Dermis microvascular lymphatic vessel endothelial cell (primary cell): ENCODE data around the gene HDLBP. TPM values are rescaled to one million over a fixed set of nuclear protein-coding genes. Genes with fewer than 3 reads are reported as not detected.
"Not testable (repeated sequence)": the region's sequence is repeated elsewhere in the genome, so short reads cannot be mapped to it uniquely, and the experiment has no call there.

Experiments
- DNase-seq, 2 donors: peaks; one replicate each; pipeline versions ENCODE4 v3.0.0 to v3.0.0-alpha.2; 2010; ENCODE audit warnings: low read depth in 2 of 2
- total RNA-seq: library from RNA; depleted of rRNA; stranded (reverse); fragments of >200 nt; gene quantifications from 2 replicates; pipeline ENCODE4 v1.2.1, GENCODE V29; 2014

HDLBP gene
- total RNA-seq, 1 donor from 2014 or later: 660 TPM

GRCh38 chr2:241198381-241199279, 116.8 kb downstream of the HDLBP start:
- no peak for DNase-seq

GRCh38 chr2:241197947-241198346, 117.5 kb downstream of the HDLBP start:
- DNase-seq: no peak

- not testable (repeated sequence) for DNase-seq
Observed at GRCh38 chr2:241197246-241197645, 118.2 kb downstream of the HDLBP start.

- DNase-seq: no peak
Observed at GRCh38 chr2:241195506-241196130, 119.9 kb downstream of the HDLBP start.

DNA sequence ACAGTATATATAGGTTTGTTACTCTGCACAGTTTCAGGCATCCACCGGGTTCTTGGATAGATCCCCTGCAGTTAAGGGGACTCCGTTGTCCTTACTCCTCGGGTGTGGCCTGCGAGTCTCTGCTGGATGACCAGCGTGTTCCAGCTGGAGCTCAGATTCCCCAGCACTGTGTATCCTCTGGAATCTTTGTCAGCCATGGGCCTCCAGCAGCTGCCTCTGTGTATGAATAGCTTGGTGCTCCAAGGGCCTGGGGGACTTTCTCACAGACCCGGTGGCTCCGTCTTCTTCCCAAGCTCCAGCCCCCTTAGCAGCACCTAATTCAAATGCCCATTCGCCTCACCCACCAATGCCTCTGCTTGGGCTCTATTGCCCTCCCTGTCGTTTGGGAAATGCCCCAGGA, 120.7 kb downstream of the HDLBP start:
- no peak for DNase-seq

DNA sequence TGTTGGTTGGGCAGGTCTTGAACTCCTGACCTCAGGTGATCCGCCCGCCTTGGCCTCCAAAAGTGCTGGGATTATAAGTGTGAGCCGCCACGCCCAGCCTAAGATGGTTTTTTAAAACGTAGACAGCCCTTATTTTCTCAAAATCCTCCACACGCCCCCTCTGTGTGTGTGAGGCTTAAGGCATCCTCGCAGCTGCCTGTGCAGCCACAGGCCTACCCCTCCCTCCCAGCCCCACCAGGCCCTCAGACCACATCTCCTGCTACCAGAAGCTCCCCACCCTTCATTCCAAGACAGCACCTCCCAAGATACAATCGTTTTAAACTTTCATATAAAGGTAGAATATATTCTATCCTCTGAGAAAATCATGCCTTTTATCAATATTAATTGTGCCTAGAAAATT, 122.2 kb downstream of the HDLBP start:
- DNase-seq: no peak

- DNase-seq: no peak
Observed at GRCh38 chr2:241191081-241191480, 124.4 kb downstream of the HDLBP start.

DNA sequence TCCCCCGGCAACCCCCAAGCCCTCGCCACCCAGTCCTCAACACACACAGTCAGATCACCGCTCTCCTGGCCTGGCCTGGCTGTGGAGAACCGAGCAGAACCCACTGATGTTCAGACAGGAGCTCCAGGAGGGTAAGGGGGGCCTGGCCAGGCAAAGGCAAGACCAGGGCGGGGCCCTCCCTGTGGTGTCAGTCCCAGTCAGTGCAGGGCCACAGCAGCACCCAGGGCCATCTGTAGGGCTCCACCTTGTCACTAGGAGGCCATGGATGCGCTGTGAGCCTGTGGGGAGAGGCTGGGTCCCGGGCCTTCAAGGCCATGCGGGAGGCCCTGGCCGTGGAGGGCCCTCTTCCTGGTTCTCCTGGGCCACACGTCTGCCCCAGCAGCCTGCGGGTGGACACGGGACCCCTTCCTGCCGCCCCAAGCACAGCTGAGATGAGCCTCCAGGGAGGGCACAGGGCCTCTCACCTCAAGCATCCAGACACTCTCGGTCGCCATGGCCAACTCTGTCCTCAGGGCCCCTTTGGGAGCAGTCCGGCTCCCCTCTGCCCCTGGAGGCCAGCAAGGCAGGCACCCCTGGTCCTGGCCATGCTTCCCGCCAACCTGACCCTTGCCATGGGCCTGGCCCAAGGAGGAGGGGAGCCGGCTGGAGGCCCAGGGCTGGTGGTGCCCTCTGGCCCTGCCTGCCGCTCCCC, 125.0 kb downstream of the HDLBP start:
- no peak for DNase-seq

- no peak for DNase-seq
Observed at GRCh38 chr2:241189856-241190201, 125.6 kb downstream of the HDLBP start.

DNA sequence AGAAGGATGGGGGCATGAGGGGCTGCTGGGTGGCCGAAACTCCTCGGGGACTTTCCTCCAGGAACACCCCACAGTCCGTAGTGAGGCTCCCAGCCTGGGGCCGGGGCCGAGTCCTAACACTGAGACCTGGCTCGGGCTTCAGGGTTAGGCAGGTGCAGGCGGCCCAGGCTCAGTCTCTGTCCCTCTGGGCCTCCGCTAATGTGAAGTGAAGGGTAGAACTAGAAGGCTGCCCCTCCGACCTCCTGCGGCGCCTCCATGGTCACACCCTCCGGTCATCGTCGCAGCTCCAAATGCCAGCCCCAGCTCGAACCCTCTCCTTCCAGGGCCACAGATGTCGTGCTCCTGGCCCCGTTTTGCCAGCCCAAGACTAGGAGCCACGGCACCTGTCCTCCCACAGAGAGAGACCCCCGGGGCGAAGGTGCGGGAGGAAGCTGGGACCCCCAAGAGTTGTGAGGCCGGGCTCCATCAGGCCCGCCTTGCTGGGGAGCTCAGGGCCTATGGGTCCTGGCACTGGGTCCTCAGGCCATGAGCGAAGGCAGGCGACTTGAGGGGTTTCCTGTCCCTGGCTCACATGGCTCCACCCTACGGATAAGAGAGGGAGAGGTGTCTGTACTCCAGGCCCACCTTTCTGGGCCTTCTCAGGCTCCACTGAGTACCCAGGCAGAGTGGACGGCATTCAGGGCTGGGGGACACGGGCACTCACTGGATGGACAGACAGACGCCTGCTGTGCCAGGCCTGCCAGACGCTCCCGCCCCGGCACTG, 126.2 kb downstream of the HDLBP start:
- no peak for DNase-seq

DNA sequence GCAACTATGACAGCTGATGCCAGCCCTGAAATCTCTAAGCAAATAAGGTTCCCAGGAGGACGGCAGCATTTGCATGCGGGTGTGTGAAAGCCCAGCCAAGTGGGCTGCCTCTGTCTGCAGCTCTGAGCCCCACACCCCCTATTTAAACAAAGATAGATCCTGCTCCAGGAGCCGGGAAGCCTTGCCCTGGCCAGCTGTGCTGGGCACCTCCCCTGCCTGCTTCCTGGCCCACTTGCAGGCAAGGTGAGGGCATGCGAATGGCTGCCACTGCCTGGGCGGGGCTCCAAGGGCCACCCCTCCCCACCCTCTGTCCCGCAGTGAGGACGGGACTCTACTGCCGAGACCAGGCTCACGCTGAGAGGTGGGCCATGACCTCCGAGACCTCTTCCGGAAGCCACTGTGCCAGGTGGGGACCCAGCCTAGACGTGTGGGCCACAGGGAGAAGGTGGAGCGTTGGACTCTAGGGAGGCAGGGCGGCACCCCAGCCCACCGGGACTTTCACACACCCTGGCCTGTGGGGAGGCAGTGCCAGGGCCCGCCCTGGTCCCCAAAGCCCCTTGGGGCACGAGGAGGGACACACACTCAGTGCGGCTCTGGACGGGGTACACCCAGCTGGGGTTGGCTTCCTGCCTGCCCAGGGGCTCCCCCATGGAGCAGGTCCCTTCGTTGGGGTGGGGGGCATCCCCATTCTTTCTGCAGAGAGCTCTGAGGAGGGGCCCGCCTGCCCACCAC, 126.9 kb downstream of the HDLBP start, which contains the start of gene ANO7:
TSS of gene ANO7 (plus strand) at position 317 of the 732 bp plus-strand sequence. CDS start 1,387 bp downstream, outside the sequence.
- DNase-seq: no peak

GRCh38 chr2:241187918-241188234, 127.6 kb downstream of the HDLBP start:
- DNase-seq: no peak

- no peak for DNase-seq
Observed at GRCh38 chr2:241187101-241187917, 128.2 kb downstream of the HDLBP start.

GRCh38 chr2:241185961-241186360, 129.5 kb downstream of the HDLBP start:
- peak; percentile 10 to 26 for DNase-seq

GRCh38 chr2:241184901-241185300, 130.6 kb downstream of the HDLBP start:
- DNase-seq: no peak

DNA sequence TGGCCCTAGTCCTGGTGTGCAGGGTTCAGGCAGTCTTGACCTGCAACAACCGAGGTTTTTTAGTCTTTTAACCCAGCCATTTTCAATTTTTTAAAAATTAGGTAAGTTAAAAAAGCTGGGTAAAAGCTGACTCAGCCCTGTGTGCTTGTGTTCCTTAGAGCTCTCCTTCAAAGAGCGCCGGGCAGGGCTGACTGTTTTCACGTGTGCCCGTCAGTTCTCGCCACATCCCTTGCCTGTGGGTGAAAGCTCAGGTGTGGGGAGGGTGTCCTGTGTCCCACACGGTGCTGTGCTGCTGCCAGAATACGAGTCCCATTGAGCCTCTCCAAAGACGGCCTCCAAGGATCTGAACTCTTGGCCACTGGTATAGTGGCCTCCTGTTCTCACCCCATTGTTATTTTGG, 132.3 kb downstream of the HDLBP start:
- DNase-seq: no peak

DNA sequence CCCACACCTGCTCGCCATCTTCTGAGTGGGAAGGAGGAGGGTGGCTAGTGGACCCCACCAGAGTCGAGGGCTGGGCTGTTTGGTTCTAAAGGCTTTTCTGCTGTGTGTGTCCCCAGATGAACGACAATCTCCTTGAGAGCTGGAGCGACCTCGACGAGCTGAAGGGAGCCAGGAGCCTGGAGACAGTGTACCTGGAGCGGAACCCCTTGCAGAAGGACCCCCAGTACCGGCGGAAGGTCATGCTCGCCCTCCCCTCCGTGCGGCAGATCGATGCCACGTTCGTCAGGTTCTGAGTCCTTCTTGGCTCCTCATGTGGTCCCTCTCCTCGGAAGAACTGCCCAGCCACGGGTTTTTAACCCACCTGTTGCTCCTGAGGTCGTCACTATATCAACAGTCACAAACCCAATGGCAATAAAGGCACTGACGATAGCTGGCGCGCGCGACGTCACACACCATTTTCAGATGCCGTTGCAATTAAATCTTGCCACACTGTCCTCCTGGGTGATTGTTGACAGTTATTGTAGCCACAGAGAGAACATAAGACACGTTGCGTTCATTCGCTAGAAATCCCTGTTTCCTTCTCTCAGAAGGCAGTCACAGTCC, 132.8 kb downstream of the HDLBP start:
- DNase-seq: no peak

DNA sequence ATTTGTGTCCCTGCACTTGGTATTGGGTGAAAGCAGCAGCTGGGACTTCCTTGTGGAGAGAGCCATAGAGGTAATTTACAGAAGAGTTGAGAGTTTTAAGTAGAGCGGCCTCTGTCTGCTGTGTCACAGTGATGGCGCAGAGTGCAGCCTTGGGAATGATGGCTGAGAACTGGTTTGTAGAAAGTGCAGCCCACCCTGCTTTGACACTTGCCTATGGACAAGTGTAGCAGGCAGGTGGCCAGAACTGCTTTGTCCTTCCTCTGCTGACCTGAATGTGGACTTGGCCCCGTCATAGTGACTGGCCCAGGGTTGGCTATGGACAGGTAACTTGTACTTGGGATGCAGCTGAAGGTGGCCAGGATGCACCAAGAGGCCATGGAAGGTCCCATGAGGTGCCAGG, 133.3 kb downstream of the HDLBP start:
- DNase-seq: no peak

- DNase-seq: no peak
Observed at GRCh38 chr2:241180495-241180894, 135.0 kb downstream of the HDLBP start.

DNA sequence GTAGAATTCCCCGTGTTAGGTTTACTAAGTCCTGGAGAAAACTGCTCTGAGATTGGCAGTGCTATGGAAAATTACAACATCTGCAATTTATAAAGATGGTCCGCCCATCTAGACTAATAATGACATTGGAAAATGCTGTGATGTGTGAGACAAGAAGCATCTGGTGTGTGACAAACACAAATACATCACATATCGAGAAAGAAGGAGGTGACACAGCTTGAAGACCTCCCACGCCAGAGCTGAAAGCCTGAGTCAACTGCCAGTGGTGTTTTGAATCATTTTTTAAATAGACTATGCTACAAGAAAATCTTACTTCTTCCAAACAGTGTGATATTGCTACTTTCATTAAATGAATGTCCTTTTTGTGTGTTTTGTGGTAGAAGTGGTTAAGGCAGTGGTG, 135.6 kb downstream of the HDLBP start:
- DNase-seq: no peak
